Fibroblast of lung (primary cell): Measurements from ENCODE around the gene PSMB11. TPM values are rescaled to one million over a fixed set of nuclear protein-coding genes. Genes with fewer than 3 reads are reported as not detected.

Experiments
- DNase-seq, 2 donors: peaks; one replicate each; pipeline versions ENCODE4 v3.0.0 to v3.0.0-alpha.2; 2010; ENCODE audit warnings: low read depth in 2 of 2
- H2AFZ ChIP-seq: 2 replicates; pipeline ENCODE4 v1.5.1; 2012; ENCODE audit warnings: low read length, control low read depth, inconsistent platforms
- H3K27ac ChIP-seq: 2 replicates; pipeline ENCODE4 v1.5.1; 2011; ENCODE audit warnings: low read length, control low read depth; ENCODE audit not compliant: insufficient read depth
- H3K27me3 ChIP-seq: 2 replicates; pipeline ENCODE4 v1.5.1; 2011; ENCODE audit warnings: mild to moderate bottlenecking, low read length; ENCODE audit not compliant: control insufficient read depth, insufficient read depth
- H3K36me3 ChIP-seq: 2 replicates; pipeline ENCODE4 v1.5.1; 2011; ENCODE audit warnings: low read length; ENCODE audit not compliant: control insufficient read depth, insufficient read depth
- H3K4me1 ChIP-seq: 2 replicates; pipeline ENCODE4 v1.5.1; 2011; ENCODE audit warnings: low read length; ENCODE audit not compliant: control insufficient read depth, insufficient read depth; ENCODE audit errors: extremely low read depth
- H3K4me2 ChIP-seq: 2 replicates; pipeline ENCODE4 v1.5.1; 2011; ENCODE audit warnings: low read length, control low read depth; ENCODE audit not compliant: insufficient read depth; ENCODE audit errors: extremely low read depth
- H3K4me3 ChIP-seq, 4 experiments: fragments of 200-600 bp in 1 of 4; sonication (generic) in 1 of 4; replicated peaks in 1 of 4; 2 replicates each; pipeline ENCODE4 v1.5.1; 2011 to 2016; ENCODE audit warnings: low read length in 4 of 4, low read depth in 3 of 4, mild to moderate bottlenecking in 3 of 4, control low read depth in 2 of 4, inconsistent platforms in 1 of 4, mixed read lengths in 1 of 4; ENCODE audit not compliant: insufficient read depth in 1 of 4; ENCODE audit errors: control extremely low read depth in 1 of 4
- H3K79me2 ChIP-seq: 2 replicates; pipeline ENCODE4 v1.5.1; 2012; ENCODE audit warnings: mild to moderate bottlenecking, low read length, inconsistent platforms; ENCODE audit not compliant: control insufficient read depth, insufficient read depth
- H3K9ac ChIP-seq: 2 replicates; pipeline ENCODE4 v1.5.1; 2011; ENCODE audit warnings: mild to moderate bottlenecking, low read length, control low read depth; ENCODE audit not compliant: insufficient read depth
- H3K9me3 ChIP-seq: 2 replicates; pipeline ENCODE4 v1.5.1; 2012; ENCODE audit warnings: low read depth, low read length; ENCODE audit not compliant: control insufficient read depth, insufficient read depth
- H4K20me1 ChIP-seq: 2 replicates; pipeline ENCODE4 v1.5.1; 2011; ENCODE audit warnings: low read length; ENCODE audit not compliant: control insufficient read depth, insufficient read depth; ENCODE audit errors: extremely low read depth
- EZH2 ChIP-seq: IDR thresholded peaks from 2 replicates; pipeline ENCODE4 v1.5.1; 2012; ENCODE audit warnings: low read length, control low read depth, mild to moderate bottlenecking; ENCODE audit errors: missing control alignments
- polyA plus RNA-seq, 2 donors: library from polyadenylated mRNA; depleted of rRNA in 1 of 2; stranded (reverse) in 1 of 2; unstranded in 1 of 2; fragments of >200 nt; gene quantifications; 2 replicates each; pipeline ENCODE4 v1.2.1, GENCODE V29; 2011 to 2012; ENCODE audit warnings: missing spikeins in 1 of 2
- total RNA-seq: library from RNA; depleted of rRNA; stranded (reverse); fragments of >200 nt; gene quantifications from 2 replicates; pipeline ENCODE4 v1.2.1, GENCODE V29; 2014
- TF ChIP-seq, protein P1 (sequence below), 2 donors: IDR thresholded peaks in 1 of 2; conservative IDR thresholded peaks in 1 of 2; 1 replicate in 1 of 2; 2 replicates in 1 of 2; pipeline ENCODE4 v1.5.1; 2011 to 2012; ENCODE audit warnings: low read length in 2 of 2, control low read depth in 1 of 2, inconsistent platforms in 1 of 2, low read depth in 1 of 2, mild to moderate bottlenecking in 1 of 2

PSMB11 gene
- total and polyA plus RNA-seq, 2 donors (not counting 1 experiment from before 2014, with no cell fraction given), result under 0.01 TPM; not detected in 1

DNA sequence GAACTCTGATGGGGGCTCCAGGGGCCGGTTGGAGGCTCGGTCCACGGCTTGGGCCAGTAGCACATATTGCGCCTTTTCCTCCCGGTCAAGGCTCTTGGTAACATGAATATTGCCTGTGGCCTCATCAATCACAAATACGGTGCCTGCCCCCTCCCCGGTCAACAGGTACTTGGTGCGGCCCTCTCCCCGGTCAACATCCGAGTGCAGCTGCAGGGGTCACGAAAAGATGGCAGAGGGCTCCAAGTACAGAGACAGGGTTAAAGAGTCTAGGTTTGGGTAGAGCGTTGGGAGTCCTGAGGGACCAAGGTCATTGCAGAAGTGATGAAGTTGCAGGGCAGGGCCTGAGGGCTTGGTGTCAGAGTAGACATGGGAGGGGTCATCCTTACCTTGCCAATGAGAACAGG, 13.1 kb downstream of the PSMB11 start:
- DNase-seq, result no peak
- Histone ChIP-seq H3K4me3 (no peak overlapping the region), H3K36me3 (peaks cover 14% of the 10 kb centered on the region), H3K9me3 (no peaks in the 10 kb centered on the region), H3K9ac (no peak overlapping the region), H3K4me1 (peaks cover 11% of the 10 kb centered on the region), H3K27me3 (no peaks in the 10 kb centered on the region), H3K27ac (no peak overlapping the region), H2AFZ (no peak overlapping the region), H3K4me2 (no peak overlapping the region), H4K20me1 (no peaks in the 10 kb centered on the region), H3K79me2 (no peaks in the 10 kb centered on the region)
- no peak for TF ChIP-seq EZH2
- TF ChIP-seq, protein P1, sequence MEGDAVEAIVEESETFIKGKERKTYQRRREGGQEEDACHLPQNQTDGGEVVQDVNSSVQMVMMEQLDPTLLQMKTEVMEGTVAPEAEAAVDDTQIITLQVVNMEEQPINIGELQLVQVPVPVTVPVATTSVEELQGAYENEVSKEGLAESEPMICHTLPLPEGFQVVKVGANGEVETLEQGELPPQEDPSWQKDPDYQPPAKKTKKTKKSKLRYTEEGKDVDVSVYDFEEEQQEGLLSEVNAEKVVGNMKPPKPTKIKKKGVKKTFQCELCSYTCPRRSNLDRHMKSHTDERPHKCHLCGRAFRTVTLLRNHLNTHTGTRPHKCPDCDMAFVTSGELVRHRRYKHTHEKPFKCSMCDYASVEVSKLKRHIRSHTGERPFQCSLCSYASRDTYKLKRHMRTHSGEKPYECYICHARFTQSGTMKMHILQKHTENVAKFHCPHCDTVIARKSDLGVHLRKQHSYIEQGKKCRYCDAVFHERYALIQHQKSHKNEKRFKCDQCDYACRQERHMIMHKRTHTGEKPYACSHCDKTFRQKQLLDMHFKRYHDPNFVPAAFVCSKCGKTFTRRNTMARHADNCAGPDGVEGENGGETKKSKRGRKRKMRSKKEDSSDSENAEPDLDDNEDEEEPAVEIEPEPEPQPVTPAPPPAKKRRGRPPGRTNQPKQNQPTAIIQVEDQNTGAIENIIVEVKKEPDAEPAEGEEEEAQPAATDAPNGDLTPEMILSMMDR (conservative IDR thresholded peaks at IDR 0.05 in 1 of 2, IDR thresholded peaks at IDR 0.05 in 1 of 2; ENCODE audit: low read depth in 1 of 2, low read length in 2 of 2), result no peak

DNA sequence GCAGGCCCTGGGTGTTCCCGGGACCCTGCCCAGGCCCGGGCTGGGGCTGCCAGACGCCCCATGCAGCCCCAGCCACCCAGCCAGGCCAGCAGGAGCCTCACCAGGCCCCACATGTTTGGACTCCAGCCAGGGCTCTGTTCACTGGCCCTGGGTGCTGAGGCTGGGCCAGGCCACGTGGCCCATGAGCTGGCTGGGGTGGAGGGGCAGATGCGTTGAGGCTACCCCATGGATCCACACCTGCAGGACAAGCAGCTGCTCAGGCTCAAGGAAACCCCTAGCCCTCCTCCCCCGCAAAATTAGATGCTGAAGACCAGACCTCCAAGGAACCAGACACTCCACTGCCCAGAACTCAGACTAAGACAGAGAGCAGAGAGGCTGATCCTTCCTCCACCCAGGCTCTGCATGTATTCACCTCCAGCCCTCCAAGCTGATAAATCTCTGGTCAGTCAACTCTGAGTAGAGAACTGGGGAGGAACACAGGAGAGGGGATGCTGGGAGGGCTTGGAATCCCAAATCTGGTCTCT, 13.7 kb downstream of the PSMB11 start:
- H3K79me2 ChIP-seq, result peaks cover 1% of the 10 kb centered on the region
- DNase-seq, result peak; percentile 30 to 34
- no peak overlapping the region for H3K4me3 ChIP-seq
- H3K4me2 ChIP-seq, result peak overlapping the region; percentile 13
- no peaks in the 10 kb centered on the region for H3K27me3 ChIP-seq
- H3K4me1 ChIP-seq, result peaks cover 11% of the 10 kb centered on the region
- no peaks in the 10 kb centered on the region for H4K20me1 ChIP-seq
- H3K9me3 ChIP-seq, result no peaks in the 10 kb centered on the region
- TF ChIP-seq, protein P1 (conservative IDR thresholded peaks at IDR 0.05 in 1 of 2, IDR thresholded peaks at IDR 0.05 in 1 of 2; ENCODE audit: low read depth in 1 of 2, low read length in 2 of 2), result no peak
- TF ChIP-seq EZH2, result no peak
- H2AFZ ChIP-seq, result no peak overlapping the region
- no peak overlapping the region for H3K27ac ChIP-seq
- H3K36me3 ChIP-seq, result peaks cover 16% of the 10 kb centered on the region
- no peak overlapping the region for H3K9ac ChIP-seq

DNA sequence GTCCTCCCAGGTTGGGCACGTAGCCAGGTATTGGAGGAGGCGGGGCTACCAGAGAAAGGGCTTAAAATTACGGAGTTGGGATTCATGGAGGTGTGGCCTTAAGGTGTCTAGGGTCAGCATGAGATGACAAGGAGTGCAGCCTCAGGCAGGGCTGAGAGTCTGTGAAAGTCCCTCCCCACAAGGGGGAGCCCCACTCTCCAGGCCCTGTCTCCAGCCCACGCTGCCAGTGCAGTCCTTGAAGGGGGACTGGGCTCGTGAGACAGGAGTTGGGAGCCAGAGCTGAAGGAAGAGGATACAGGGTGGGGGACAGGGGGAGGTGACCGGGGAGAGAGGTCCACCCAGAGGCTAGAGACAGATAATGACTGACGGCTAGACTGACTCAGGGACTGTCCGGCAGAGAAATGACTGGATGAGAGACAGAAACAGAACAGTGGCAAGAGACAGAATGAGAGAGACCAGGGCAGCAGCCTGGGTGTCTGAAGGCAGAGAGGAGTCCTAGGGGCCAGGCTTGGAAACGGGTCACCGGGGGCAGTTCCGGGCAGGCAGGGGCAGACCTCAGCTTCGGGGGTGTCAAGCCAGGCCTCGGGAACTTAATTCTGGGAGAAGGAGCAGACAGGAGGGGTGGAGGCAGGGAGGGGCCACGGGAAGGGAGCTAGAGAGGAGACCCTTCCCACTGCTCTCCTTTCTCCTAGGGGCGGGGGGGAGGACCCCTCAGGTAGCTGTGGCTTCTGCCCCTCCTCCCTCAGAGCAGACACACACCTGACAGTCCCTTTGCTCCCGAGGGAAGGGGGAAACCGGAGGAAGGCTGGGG, 14.3 kb downstream of the PSMB11 start:
- H2AFZ ChIP-seq, result no peak overlapping the region
- peak overlapping the region; percentile 37 for H3K9ac ChIP-seq
- DNase-seq, result peak; percentile 53
- TF ChIP-seq EZH2, result no peak
- TF ChIP-seq, protein P1 (conservative IDR thresholded peaks at IDR 0.05 in 1 of 2, IDR thresholded peaks at IDR 0.05 in 1 of 2; ENCODE audit: low read depth in 1 of 2, low read length in 2 of 2), result peak; percentile 74 to 83
- H3K9me3 ChIP-seq, result no peaks in the 10 kb centered on the region
- peaks cover 16% of the 10 kb centered on the region for H3K4me1 ChIP-seq
- peaks cover 22% of the 10 kb centered on the region for H3K36me3 ChIP-seq
- H3K27ac ChIP-seq, result peak overlapping the region; percentile 8
- H3K4me3 ChIP-seq, result peak overlapping the region; percentile 53 to 63 (median 56)
- H4K20me1 ChIP-seq, result no peaks in the 10 kb centered on the region
- H3K27me3 ChIP-seq, result no peaks in the 10 kb centered on the region
- H3K4me2 ChIP-seq, result peak overlapping the region; percentile 87
- H3K79me2 ChIP-seq, result peaks cover 6% of the 10 kb centered on the region
